Measurements from ENCODE around the gene CACNB2.

Gene CACNB2

DNA sequence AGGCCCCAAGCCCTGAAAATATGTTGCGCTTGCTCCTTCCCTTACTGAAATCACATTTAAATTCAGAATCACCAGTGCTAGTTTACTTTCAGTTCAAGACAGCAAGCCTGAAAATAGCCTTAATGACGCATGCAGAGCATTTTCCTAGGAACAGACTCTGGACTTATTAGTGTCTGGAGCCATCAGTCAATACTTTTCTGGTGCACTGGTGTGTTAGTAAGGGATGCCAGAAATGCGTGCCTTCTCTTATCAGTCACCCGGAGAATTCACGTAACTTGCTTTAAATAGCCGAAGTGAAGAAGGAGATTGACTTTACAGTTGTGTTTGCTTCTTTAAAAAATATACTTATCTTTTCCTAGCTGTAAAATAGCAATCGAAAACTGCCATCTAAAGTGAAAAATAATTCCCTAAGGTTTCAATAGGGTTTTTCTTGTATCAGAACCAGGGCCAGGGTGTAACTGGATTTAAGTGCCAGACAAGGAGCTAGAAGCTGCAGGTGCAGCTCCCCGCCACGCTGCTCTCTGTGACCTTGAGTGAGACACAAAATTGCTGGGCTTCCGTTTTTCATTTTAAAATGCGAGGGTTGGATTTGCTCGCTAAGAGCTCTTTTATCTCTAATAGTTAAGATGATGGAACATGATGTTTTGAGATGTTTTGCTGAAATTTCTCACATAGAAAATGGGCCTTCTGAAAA lies 333.3 kb downstream of the CACNB2 start:
- WGBS, result 76% methylated on average over 9 of the region's 12 CpGs
- Histone ChIP-seq H4K8ac (ENCODE audit: low read length) (no peak overlapping the region), H3K9ac (ENCODE audit: low read length) (no peak overlapping the region), H3K9me3 (ENCODE audit: control insufficient read depth, low read length) (no peaks in the 10 kb centered on the region), H3K18ac (ENCODE audit: low read depth in 1 of 2, low read length in 2 of 2) (no peak overlapping the region), H3K4me2 (ENCODE audit: low read length, poor library complexity, severe bottlenecking) (no peak overlapping the region), H2BK120ac (ENCODE audit: low read depth, low read length) (no peak overlapping the region), H3K14ac (ENCODE audit: low read length in 2 of 2) (no peak overlapping the region), H2AFZ (ENCODE audit: low read depth, low read length) (no peak overlapping the region), H3K79me1 (replicated peaks; ENCODE audit: low read length, poor library complexity, severe bottlenecking) (no peaks in the 10 kb centered on the region), H3K4me1 (ENCODE audit: control insufficient read depth, insufficient read depth, low read depth, low read length) (no peaks in the 10 kb centered on the region), H3K23ac (ENCODE audit: low read length in 2 of 2) (no peak overlapping the region), H3K27ac (ENCODE audit: low read length, poor library complexity, severe bottlenecking) (no peak overlapping the region), H4K91ac (ENCODE audit: low read length) (no peak overlapping the region), H3K4me3 (ENCODE audit: insufficient read depth in 1 of 2, low read depth in 1 of 2, low read length in 2 of 2) (no peak overlapping the region), H3K4ac (ENCODE audit: low read depth in 1 of 2, low read length in 2 of 2) (no peak overlapping the region), H2BK12ac (ENCODE audit: low read length in 2 of 2) (no peak overlapping the region), H2BK15ac (ENCODE audit: low read depth, poor library complexity, severe bottlenecking) (no peak overlapping the region), H2AK5ac (ENCODE audit: low read length, severe bottlenecking) (no peak overlapping the region), H2BK5ac (ENCODE audit: low read depth, low read length, poor library complexity, severe bottlenecking) (no peak overlapping the region), H3K36me3 (ENCODE audit: control insufficient read depth in 1 of 2, insufficient read depth in 2 of 2, low read depth in 1 of 2, low read length in 2 of 2) (no peaks in the 10 kb centered on the region), H3K27me3 (ENCODE audit: control insufficient read depth in 1 of 2, insufficient read depth in 1 of 2, low read length in 2 of 2) (no peaks in the 10 kb centered on the region)
- DNase-seq, result no peak

DNA sequence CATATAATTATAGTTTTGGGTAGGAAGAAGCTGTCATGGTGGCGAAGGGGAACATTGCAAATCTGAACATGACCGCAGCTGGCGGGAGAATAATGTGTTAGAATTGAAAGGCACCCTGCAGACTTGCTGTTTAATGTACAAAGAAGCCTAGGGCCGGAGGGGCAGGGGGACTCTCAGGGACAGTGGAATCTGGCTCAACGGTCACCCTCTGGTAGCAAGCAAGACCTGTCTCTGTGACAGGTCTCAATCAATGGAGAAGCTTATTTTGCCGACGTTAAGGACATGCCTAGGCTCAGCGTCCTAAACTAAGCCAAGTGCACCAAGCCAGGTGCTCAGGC lies 333.9 kb downstream of the CACNB2 start:
- Histone ChIP-seq H3K27me3 (ENCODE audit: control insufficient read depth in 1 of 2, insufficient read depth in 1 of 2, low read length in 2 of 2) (no peaks in the 10 kb centered on the region), H3K4ac (ENCODE audit: low read depth in 1 of 2, low read length in 2 of 2) (no peak overlapping the region), H3K9ac (ENCODE audit: low read length) (no peak overlapping the region), H2AK5ac (ENCODE audit: low read length, severe bottlenecking) (no peak overlapping the region), H2BK12ac (ENCODE audit: low read length in 2 of 2) (no peak overlapping the region), H4K91ac (ENCODE audit: low read length) (no peak overlapping the region), H3K36me3 (ENCODE audit: control insufficient read depth in 1 of 2, insufficient read depth in 2 of 2, low read depth in 1 of 2, low read length in 2 of 2) (no peaks in the 10 kb centered on the region), H2BK5ac (ENCODE audit: low read depth, low read length, poor library complexity, severe bottlenecking) (no peak overlapping the region), H4K8ac (ENCODE audit: low read length) (no peak overlapping the region), H3K79me1 (replicated peaks; ENCODE audit: low read length, poor library complexity, severe bottlenecking) (no peaks in the 10 kb centered on the region), H2BK15ac (ENCODE audit: low read depth, poor library complexity, severe bottlenecking) (no peak overlapping the region), H3K27ac (ENCODE audit: low read length, poor library complexity, severe bottlenecking) (no peak overlapping the region), H3K14ac (ENCODE audit: low read length in 2 of 2) (no peak overlapping the region), H3K4me3 (ENCODE audit: insufficient read depth in 1 of 2, low read depth in 1 of 2, low read length in 2 of 2) (no peak overlapping the region), H2BK120ac (ENCODE audit: low read depth, low read length) (no peak overlapping the region), H3K9me3 (ENCODE audit: control insufficient read depth, low read length) (no peaks in the 10 kb centered on the region), H2AFZ (ENCODE audit: low read depth, low read length) (no peak overlapping the region), H3K4me1 (ENCODE audit: control insufficient read depth, insufficient read depth, low read depth, low read length) (no peaks in the 10 kb centered on the region), H3K4me2 (ENCODE audit: low read length, poor library complexity, severe bottlenecking) (no peak overlapping the region), H3K23ac (ENCODE audit: low read length in 2 of 2) (no peak overlapping the region), H3K18ac (ENCODE audit: low read depth in 1 of 2, low read length in 2 of 2) (no peak overlapping the region)
- WGBS, result 83% methylated on average over 8 of the region's 8 CpGs
- no peak for DNase-seq

DNA sequence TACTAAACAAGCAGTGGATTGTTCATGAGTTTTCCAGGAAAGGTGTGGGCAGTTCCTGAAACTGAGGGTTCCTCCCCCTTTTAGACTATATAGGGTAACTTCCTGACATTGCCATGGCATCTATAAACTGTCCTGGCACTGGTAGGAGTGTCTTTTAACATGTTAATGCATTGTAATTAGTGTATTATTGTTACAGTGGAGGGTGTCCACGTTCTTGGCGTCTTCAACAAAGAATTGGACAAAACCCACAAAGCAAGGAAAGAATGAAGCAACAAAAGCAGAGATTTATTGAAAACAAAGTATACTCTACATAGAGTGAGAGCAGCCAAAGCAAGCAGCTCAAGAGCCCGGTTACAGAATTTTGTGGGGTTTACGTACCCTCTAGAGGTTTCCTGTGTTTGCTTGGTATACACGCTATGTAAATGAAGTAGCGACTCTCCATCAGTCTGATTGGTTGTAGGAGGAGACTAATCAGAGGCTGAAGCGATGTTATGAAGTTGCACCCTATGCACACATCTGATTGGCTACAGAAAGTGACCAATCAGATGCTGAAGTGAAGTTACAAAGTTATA lies 335.9 kb downstream of the CACNB2 start:
- WGBS, result 86% methylated on average over 7 of the region's 7 CpGs
- Histone ChIP-seq H3K14ac (ENCODE audit: low read length in 2 of 2) (no peak overlapping the region), H3K9me3 (ENCODE audit: control insufficient read depth, low read length) (no peaks in the 10 kb centered on the region)

DNA sequence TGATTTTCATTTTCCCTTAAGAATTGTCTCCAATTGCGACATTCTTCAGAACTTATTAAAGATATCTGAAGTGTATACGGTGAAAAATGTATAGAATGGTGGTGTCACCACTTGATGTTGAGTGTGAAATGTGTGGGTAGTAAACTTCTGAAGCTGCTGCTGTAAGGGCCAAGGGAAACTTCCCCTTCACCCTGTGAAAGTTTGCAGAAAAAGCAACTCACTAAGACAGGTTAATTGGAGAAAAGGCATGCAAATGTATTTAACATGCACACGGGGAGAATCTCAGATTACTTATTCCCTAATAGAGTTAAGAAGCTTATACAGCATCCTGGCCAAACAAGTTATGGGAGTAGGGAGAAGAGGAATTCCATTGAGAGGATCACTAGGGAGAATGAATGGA lies 338.1 kb downstream of the CACNB2 start:
- Histone ChIP-seq H2AFZ (ENCODE audit: low read depth, low read length) (no peak overlapping the region), H3K36me3 (ENCODE audit: control insufficient read depth in 1 of 2, insufficient read depth in 2 of 2, low read depth in 1 of 2, low read length in 2 of 2) (no peaks in the 10 kb centered on the region), H3K4me3 (ENCODE audit: insufficient read depth in 1 of 2, low read depth in 1 of 2, low read length in 2 of 2) (no peak overlapping the region), H3K9me3 (ENCODE audit: control insufficient read depth, low read length) (no peaks in the 10 kb centered on the region), H2BK5ac (ENCODE audit: low read depth, low read length, poor library complexity, severe bottlenecking) (no peak overlapping the region), H3K4me1 (ENCODE audit: control insufficient read depth, insufficient read depth, low read depth, low read length) (no peaks in the 10 kb centered on the region), H3K23ac (ENCODE audit: low read length in 2 of 2) (no peak overlapping the region), H2BK12ac (ENCODE audit: low read length in 2 of 2) (no peak overlapping the region), H3K27ac (ENCODE audit: low read length, poor library complexity, severe bottlenecking) (no peak overlapping the region), H3K18ac (ENCODE audit: low read depth in 1 of 2, low read length in 2 of 2) (no peak overlapping the region), H3K4ac (ENCODE audit: low read depth in 1 of 2, low read length in 2 of 2) (no peak overlapping the region), H4K8ac (ENCODE audit: low read length) (no peak overlapping the region), H3K79me1 (replicated peaks; ENCODE audit: low read length, poor library complexity, severe bottlenecking) (no peaks in the 10 kb centered on the region), H3K4me2 (ENCODE audit: low read length, poor library complexity, severe bottlenecking) (no peak overlapping the region), H2BK120ac (ENCODE audit: low read depth, low read length) (no peak overlapping the region), H2AK5ac (ENCODE audit: low read length, severe bottlenecking) (no peak overlapping the region), H3K14ac (ENCODE audit: low read length in 2 of 2) (no peak overlapping the region), H3K9ac (ENCODE audit: low read length) (no peak overlapping the region), H4K91ac (ENCODE audit: low read length) (no peak overlapping the region), H2BK15ac (ENCODE audit: low read depth, poor library complexity, severe bottlenecking) (no peak overlapping the region), H3K27me3 (ENCODE audit: control insufficient read depth in 1 of 2, insufficient read depth in 1 of 2, low read length in 2 of 2) (no peaks in the 10 kb centered on the region)
- no peak for DNase-seq
- 100% methylated on average over 2 of the region's 3 CpGs for WGBS

More for the DNA sequence above, 335.9 kb downstream of the CACNB2 start:
- H3K18ac ChIP-seq (ENCODE audit: low read depth in 1 of 2, low read length in 2 of 2), result no peak overlapping the region
- no peak overlapping the region for H4K91ac ChIP-seq (ENCODE audit: low read length)
- H3K79me1 ChIP-seq (replicated peaks; ENCODE audit: low read length, poor library complexity, severe bottlenecking), result no peaks in the 10 kb centered on the region
- H3K27me3 ChIP-seq (ENCODE audit: control insufficient read depth in 1 of 2, insufficient read depth in 1 of 2, low read length in 2 of 2), result no peaks in the 10 kb centered on the region
- no peaks in the 10 kb centered on the region for H3K36me3 ChIP-seq (ENCODE audit: control insufficient read depth in 1 of 2, insufficient read depth in 2 of 2, low read depth in 1 of 2, low read length in 2 of 2)
- no peak overlapping the region for H2BK5ac ChIP-seq (ENCODE audit: low read depth, low read length, poor library complexity, severe bottlenecking)
- DNase-seq, result no peak
- no peak overlapping the region for H2BK120ac ChIP-seq (ENCODE audit: low read depth, low read length)
- H3K9ac ChIP-seq (ENCODE audit: low read length), result no peak overlapping the region
- H3K4me1 ChIP-seq (ENCODE audit: control insufficient read depth, insufficient read depth, low read depth, low read length), result no peaks in the 10 kb centered on the region
- no peak overlapping the region for H4K8ac ChIP-seq (ENCODE audit: low read length)
- H2AFZ ChIP-seq (ENCODE audit: low read depth, low read length), result no peak overlapping the region
- no peak overlapping the region for H3K27ac ChIP-seq (ENCODE audit: low read length, poor library complexity, severe bottlenecking)
- H2AK5ac ChIP-seq (ENCODE audit: low read length, severe bottlenecking), result no peak overlapping the region
- no peak overlapping the region for H3K4me2 ChIP-seq (ENCODE audit: low read length, poor library complexity, severe bottlenecking)
- H2BK12ac ChIP-seq (ENCODE audit: low read length in 2 of 2), result no peak overlapping the region
- H2BK15ac ChIP-seq (ENCODE audit: low read depth, poor library complexity, severe bottlenecking), result no peak overlapping the region
- no peak overlapping the region for H3K4ac ChIP-seq (ENCODE audit: low read depth in 1 of 2, low read length in 2 of 2)
- H3K23ac ChIP-seq (ENCODE audit: low read length in 2 of 2), result no peak overlapping the region
- no peak overlapping the region for H3K4me3 ChIP-seq (ENCODE audit: insufficient read depth in 1 of 2, low read depth in 1 of 2, low read length in 2 of 2)

Measured in mesenchymal stem cell (in vitro differentiated cells and primary cell).